GM19193 (cell line): Measurements from ENCODE around the gene CEP112.

ENCODE experiments used
- POLR2A ChIP-seq: IDR thresholded peaks from 4 replicates; pipeline ENCODE4 v1.6.1; 2011; ENCODE audit not compliant: insufficient read depth, insufficient read length; ENCODE audit errors: extremely low read depth

CEP112 gene

GRCh38 chr17:65888649-65889048 lies 303.3 kb downstream of the CEP112 start:
- TF ChIP-seq POLR2A, result no peak

- TF ChIP-seq POLR2A, result no peak
These were observed 305.4 kb downstream of the CEP112 start for GRCh38 chr17:65886315-65887245.

DNA sequence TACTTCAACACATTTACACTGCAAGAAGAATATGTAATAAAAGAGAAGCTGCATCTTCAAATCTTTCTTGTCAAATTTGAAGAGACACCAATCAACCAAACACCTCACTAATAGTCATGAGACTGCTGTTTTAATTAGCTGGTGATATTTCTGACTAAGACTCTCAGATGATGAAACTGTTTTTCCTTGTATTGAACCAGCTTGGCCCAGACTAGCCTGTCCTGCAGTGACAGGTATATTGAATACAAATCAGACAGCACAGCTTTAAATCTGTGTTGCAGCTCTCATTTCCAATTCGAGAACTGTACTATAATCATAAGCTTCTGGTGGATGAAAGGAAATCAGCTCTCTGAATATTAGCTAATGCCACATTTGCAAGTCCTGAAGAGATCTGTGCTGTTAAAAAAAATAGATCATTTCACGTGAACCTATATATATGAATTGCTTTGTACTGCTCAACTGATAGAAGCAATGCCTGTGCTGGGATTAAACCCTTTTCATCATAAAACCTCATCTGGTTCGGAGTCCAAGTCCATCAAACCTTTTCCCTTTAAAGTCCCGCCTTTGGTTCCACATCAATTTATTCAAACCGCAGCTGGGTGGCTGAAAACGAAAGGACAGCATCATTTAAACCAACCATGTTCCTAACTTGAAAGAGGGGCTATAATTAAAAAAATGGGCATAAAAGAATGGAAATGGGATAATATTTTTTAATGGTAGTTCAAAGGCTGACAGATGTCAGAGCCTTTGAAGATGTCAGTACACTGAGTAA lies 306.2 kb downstream of the CEP112 start:
- TF ChIP-seq POLR2A, result no peak

DNA sequence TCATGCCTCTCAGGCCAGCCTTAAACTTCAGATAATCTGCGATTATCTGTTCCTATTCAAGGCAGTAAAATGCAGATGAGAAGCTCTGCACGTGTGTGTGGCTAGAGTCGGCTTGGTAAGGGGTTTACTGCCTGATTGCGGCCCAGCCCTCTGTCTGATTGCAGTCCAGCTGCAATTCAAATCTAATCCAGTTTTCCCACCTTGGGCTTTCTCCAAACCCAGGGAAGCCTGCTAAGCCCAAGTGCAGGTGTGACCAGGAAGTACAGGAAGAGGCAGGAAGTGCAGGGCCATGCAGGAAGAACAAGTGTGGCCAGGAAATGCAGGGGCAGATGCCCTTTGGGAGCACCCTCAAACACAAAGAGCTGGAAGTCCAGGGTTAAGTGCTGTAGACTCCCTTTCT lies 314.9 kb downstream of the CEP112 start:
- TF ChIP-seq POLR2A, result no peak

DNA sequence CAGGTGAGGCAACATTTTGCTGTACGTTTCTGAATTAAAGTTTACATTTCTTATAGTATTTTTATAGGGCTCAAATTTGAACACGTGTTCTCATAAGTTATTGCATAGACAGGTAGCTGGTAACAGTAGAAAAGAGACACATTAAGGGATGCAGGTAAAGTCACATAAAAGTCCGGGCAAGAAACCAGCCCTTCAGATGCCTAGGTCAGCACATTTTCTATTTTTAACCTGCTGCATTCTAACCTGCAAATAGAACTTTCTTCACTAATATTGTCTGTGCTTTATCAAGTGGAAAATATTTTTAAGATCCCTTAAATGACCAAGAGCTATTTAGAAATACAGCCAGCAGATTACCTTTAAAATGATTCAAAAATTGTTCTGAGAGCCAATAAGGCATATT lies 323.1 kb downstream of the CEP112 start:
- no peak for TF ChIP-seq POLR2A

DNA sequence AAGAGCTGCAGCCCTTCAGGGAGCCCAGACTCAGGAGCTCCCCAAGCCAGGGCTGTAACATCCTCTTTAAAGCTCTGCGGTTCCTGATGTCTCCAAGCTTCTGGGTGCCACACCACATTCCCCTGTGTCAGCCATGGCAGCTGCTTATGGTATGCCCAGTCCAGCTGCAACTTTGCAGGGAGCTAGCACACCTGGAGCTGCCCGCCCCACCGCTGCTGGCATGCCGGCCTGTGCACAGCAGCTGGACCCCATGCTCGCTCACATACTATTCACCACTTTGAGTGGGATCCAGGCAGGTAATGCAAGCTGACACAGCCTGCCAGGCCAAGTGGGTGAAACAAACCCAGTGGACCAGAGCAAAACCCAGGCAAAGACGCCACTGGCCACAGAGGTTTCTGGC lies 324.9 kb downstream of the CEP112 start:
- no peak for TF ChIP-seq POLR2A

DNA sequence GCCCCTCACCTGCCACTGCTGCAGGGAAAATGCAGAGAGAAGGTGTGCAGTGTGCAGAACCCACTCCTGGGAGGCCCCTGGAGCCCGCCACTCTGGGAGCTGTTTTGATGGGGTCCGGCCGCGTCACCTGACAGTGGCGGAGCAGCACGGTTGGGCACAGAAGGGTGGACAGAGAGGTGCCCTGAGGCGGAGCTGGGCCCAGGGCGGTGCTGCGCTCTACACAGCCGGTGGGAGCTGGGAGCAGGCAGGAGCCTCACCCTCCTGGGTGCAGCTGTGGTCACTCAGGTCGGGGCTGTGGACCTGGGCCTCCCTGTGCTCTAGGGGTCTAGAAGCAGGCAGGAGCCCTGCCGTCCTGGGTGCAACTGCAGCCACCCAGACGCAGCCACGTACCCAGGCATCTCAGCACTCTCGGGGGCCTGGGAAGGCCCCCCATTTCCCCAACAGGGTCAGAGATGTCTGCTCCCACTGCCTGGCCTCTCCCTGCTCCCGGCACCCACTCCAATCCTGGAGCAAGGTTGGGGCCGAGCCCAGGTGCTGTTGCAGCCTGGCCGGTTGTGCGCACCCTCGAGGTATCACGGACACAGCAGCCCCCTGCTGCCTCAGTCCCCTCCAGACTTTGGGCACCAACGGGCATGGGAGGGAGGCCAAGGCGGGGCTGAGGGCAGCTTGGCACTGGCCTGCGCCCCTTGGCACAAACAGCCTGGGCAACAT lies 326.1 kb downstream of the CEP112 start:
- TF ChIP-seq POLR2A, result no peak

DNA sequence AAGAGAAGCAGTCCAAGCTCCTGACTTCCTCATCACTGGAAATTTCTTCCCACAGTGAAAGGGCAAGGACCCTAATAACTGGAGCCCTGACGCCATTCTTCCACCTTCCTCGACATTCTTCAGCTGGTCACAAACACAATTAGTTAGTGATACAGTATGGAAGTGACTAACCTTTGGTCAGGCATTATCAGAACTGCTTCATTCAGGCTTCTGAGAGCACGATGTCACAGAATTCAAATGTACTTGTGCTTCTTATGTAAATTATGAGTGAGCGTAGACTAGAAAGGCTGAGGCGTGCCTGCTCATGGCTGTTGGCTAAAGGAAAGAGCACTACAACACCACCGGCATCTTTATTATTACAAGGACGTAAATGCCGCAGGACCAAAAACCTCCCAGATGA lies 327.5 kb downstream of the CEP112 start:
- TF ChIP-seq POLR2A, result no peak

DNA sequence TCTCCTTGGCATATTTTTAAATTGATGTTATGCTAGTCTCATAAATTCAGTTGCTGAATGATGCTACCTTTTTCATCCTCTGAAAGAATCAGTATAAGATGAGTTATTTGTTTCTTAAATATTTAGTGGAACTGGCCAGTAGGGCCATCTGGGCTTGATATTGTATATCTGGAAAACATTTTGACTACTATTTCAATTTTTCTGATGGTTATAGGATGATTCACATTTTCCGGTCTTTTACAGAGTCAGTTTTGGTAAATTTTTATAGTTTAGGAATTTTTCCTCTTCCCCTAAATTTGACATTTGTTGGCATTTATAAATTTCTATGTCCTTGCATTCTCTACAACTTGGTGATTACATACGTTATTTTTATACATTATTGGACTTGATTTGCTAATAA lies 334.2 kb downstream of the CEP112 start:
- TF ChIP-seq POLR2A, result no peak

DNA sequence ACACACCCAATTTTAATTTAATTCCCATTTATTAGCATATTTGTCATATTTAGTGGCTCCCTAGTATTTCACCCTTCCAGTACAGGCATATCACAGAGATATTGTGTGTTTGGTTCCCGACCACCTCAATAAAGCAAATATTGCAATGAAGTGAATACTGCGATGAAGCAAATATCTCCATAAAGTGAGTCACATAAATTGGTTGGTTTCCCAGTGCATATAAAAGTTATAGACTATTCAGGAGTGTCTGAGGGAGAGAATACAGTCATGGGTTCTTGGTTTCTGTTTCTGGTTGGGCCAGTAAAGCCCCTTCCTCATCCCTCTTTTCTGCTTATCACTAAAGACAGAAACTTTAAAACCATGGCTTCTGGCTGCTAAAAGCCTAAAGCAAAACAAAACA lies 335.1 kb downstream of the CEP112 start:
- no peak for TF ChIP-seq POLR2A

DNA sequence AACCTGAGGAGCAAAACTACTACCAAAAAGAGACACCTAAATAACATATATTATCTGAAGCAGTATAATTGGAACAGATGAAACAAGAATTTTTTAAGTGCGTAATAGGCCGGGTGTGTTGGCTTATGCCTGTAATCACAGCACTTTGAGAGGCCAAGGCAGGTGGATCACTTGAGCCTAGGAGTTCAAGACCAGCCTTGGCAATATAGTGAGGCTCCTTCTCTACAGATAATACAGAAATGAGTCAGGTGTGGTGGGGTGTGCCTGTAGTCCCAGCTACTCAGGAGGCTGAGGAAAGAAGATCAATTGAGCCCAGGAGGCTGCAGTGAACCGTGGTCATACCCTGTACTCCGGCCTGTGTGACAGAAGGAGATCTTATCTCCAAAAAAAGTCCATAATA lies 336.3 kb downstream of the CEP112 start:
- no peak for TF ChIP-seq POLR2A

- TF ChIP-seq POLR2A, result no peak
These were observed 336.7 kb downstream of the CEP112 start for GRCh38 chr17:65855245-65855644.

DNA sequence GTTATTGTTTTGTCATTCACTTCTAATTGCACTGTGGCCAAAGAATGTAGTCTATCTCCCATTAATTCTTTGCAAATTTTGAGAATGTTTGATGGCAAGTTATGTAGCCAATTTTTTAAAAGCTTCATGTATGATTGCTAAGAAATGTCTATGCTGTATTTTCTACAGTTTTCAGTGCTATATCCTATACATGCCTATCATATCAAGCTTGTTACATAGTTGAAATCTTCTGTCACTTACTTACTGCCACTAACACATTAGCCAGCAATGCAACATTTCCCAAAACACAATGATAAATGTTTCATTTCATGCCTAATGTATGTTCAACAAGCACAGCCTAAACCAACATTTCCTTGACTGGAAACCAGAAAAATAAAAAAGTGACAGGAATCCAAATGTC lies 338.1 kb downstream of the CEP112 start:
- no peak for TF ChIP-seq POLR2A

DNA sequence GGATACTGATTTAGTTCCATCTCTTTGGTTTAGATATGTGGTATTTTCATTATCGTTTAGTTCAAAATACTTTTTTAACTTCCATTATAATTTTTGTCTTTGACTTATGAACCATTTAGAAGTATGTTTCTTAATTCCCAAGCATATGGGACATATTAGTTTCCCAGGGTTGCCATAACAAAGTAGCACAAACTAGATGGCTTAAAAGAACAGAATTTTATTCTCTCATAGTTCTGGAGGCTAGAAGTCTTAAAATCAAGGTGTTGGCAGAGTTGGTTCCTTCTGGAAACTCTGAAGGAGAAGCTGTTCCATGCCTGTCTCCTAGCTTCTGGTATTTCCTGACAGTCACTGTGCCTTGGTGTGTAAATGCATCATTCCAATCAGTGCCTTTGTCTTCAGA lies 339.0 kb downstream of the CEP112 start:
- no peak for TF ChIP-seq POLR2A

- TF ChIP-seq POLR2A, result no peak
These were observed 339.8 kb downstream of the CEP112 start for GRCh38 chr17:65851965-65852736.

- TF ChIP-seq POLR2A, result no peak
These were observed 341.4 kb downstream of the CEP112 start for GRCh38 chr17:65850486-65850885.

DNA sequence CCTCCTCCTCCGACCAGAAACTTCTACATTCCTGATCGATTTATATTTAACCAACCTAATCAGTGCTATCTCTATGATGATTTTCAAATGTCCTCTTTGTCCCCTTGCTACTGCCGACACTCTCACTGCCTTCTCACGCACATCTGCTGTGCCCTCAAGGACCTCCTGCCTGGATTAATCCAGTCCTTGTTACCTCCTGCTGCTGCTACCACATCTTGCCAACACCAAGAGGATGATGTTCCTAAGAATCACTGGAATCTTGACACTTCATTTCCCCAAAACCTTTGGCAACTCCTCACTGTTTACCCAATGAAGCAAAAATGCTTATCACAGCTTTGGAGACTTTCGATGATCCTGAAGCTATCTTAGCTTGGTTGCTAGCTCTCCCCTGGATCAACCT lies 343.2 kb downstream of the CEP112 start:
- TF ChIP-seq POLR2A, result no peak
